Astrocyte of the spinal cord (primary cell): ENCODE measurements around the gene AURKAIP1.
A peak's percentile ranks its signal among the peaks of the same experiment; 100 is the strongest.

Source experiments
- DNase-seq: peaks from one replicate; pipeline ENCODE4 v3.0.0; 2011; ENCODE audit warnings: low read depth, low spot score
- H3K4me3 ChIP-seq: 2 replicates; pipeline ENCODE4 v1.5.1; 2011; ENCODE audit warnings: low read depth, mild to moderate bottlenecking, low read length, moderate library complexity
- in situ Hi-C: cut with HindIII; loops from 2 replicates; pipeline ENCODE4 v1.10.0; 2017; ENCODE audit warnings: low sequenced_read_pairs
- TF ChIP-seq, protein P1 (sequence below): IDR thresholded peaks from 2 replicates; pipeline ENCODE4 v1.5.1; 2012; ENCODE audit warnings: low read depth, mild to moderate bottlenecking, low read length, inconsistent platforms

The AURKAIP1 gene

DNA sequence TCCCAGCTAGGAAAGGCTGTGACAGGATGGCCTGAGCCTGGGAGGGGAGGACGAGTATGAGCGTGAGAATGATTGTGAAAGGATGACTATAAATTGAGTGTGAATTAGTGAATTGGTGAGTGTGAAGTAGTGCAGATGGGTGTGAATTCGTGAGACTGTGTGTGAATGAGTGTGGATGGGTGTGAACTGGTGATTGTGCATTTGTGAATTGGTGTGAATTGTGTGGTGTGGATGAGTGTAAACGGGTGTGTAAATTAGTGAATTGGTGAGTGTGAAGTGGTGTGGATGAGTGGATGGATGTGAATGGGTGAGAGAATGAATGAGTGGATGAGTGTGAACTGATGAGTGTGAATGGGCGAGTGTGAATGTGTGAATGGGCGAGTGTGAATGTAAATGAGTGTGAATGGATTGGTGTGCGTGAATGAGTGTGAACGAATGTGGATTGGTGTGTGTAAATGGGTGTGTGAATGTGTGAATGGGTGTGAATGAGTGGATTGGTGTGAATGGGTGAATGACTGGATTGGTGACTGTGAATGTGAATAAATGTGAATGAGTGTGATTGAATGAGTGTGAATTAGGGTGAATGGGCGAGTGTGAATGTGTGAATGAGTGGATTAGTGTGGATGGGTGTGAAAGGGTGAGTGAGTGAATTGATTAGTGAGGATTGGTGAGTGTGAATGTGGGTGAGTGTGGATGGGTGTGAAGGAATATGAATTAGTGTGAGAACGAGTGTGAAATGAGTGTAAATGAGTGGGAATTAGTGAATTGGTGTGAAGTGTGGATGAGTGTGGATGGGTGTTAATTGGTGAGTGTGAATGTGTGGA lies 8.9 kb downstream of the AURKAIP1 start:
- no peak overlapping the region for H3K4me3 ChIP-seq

DNA sequence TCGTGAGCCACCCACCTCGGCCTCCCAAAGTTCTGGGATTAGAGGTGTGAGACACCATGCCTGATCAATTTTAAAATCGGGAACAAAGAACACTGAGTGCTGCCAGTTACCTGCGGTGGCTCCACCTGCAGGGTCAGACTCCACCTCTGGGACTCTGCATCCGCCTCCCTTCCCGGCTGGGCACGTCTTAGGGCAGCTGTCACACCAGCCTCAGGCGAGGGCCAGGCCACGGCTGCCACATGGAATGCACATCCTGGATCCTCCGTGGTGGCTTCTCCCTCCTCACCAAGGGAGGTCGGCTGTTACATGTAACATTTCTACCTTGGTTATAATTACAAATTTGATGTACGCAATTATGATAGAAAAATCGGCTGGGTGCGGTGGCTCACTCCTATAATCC lies 10.7 kb downstream of the AURKAIP1 start:
- DNase-seq: no peak
- in situ Hi-C loops: no loop called here
- TF ChIP-seq, protein P1, sequence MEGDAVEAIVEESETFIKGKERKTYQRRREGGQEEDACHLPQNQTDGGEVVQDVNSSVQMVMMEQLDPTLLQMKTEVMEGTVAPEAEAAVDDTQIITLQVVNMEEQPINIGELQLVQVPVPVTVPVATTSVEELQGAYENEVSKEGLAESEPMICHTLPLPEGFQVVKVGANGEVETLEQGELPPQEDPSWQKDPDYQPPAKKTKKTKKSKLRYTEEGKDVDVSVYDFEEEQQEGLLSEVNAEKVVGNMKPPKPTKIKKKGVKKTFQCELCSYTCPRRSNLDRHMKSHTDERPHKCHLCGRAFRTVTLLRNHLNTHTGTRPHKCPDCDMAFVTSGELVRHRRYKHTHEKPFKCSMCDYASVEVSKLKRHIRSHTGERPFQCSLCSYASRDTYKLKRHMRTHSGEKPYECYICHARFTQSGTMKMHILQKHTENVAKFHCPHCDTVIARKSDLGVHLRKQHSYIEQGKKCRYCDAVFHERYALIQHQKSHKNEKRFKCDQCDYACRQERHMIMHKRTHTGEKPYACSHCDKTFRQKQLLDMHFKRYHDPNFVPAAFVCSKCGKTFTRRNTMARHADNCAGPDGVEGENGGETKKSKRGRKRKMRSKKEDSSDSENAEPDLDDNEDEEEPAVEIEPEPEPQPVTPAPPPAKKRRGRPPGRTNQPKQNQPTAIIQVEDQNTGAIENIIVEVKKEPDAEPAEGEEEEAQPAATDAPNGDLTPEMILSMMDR: no peak
- H3K4me3 ChIP-seq: no peak overlapping the region

More for the DNA sequence above, 8.9 kb downstream of the AURKAIP1 start:
- no peak for DNase-seq
- in situ Hi-C loops: no loop called here
- TF ChIP-seq, protein P1: no peak

DNA sequence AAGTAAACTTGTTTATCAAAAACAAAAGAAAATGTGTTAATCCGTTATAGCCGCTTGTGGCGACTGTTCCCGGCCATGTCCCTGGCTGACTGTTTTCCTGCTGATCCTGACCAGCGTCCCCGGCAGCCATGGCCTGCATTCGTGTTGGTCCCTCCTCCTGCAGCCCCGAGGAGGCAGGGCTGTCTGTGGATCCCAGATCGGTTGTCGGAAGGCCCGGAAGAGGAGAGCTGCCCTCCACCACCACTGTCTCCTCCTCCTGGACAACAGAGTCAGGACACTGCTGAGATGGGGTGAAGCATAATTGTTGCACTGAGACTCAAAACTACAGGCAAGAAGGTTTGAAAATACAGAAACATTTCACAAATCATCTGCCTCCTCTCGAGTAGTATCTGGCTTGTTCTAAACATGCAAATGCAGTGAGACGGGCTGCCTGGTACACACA lies 13.0 kb downstream of the AURKAIP1 start:
- peak; percentile 79 for DNase-seq
- TF ChIP-seq, protein P1: peak; percentile 42
- in situ Hi-C loops: no loop called here
- H3K4me3 ChIP-seq: no peak overlapping the region

DNA sequence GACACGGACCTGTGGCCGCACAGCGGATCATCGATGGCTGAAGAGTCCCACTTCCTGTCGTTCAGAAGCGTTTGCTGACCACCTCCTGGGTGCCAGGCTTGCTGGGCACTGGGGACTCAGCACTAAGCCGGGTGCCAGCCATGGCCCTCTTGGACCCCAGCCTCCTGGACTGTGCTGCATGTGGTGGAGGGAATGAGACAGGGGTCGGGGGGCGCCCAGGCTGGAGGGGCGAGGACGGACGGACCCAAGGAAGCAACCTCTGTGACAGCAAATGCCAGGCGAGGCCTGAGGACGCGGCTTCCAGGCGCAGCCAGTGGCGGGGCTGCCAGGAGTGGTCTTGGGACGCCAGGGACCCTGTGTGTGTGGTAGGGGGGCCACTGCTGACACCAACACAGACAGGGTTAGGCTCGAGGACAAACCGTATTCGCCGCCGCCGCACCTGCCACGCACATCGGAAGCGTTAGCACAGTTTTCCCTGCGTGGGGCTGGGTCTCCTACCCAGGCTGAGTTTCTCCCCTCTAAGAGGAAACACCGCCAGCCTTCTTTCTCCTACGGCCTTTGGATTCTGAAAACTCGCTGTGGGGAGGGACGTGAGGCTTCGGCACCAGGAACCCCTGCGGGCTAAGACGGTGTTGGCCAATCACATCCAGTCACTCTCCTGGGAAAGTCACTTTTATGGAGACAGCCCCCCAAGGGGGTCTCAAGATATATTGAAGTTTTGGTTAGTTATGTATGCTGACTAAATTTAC lies 13.6 kb downstream of the AURKAIP1 start:
- no peak for DNase-seq
- TF ChIP-seq, protein P1: no peak
- no peak overlapping the region for H3K4me3 ChIP-seq
- in situ Hi-C loops: no loop called here

DNA sequence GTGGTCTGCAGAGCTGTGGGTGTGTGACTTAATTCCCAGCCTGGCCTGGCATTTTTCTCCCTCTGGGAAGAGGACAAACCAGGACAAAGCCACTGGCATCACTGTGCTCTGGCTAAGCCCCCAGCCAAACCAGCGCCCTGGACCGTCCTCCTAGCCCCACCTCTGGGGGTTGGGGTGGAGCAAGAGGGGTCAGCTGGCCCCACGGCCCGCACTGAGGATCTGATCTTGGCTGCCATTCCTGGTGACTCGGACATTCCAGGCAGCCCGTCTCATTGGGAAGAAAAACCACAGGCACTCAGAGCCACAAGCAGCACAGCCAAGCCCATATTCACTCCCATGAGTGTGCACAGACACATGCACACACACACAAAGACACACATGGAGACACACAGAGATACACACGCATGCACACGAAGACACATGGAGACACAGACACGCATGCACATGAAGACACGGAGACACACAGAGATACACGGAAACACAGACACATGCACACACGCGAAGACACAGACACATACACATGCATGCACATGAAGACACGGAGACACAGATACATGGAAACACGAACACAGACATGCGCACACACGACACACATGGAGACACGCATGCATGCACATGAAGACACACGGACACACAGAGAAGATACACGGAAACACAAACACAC lies 14.4 kb downstream of the AURKAIP1 start:
- DNase-seq: peak; percentile 92
- in situ Hi-C loops: no loop called here
- TF ChIP-seq, protein P1: no peak
- H3K4me3 ChIP-seq: no peak overlapping the region

DNA sequence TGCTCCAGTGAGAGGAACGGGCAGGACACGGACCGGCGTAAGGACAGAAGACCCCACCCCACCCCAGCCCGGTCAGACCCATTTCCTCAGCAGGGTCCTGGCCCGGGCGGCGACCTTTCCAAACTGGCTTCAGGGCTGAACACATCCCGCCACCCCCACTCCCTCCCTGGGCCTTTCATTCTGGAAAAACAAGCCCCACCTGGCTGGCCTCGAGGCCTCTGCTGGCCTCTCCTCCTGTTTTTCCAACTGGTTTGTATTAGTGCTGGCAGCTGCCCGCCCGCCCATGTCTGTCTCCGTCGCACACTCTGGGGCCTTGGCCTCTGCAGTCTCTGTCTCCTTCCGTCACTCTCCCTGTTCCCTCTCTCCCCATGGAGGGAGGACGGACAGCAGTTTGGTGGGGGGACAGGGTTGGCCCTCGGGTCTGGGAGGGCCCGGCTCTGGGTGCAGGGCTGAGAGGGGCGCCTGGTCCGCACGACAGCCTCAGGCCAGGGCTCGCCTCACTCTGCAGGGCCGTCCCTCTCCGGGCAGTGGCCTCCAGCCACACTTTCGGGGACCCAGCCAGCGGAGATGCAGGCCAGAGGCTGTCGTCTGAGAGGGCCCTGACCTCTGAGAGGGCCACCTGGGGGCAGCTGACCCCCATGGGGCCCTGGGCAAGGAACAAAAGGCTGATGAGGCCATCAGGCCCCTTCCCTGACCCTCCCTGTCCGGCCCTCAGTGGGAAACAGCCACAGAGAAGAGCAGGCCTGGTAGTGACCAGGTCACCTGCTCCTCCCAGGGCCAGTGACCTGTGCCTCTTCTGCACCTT lies 15.1 kb downstream of the AURKAIP1 start:
- H3K4me3 ChIP-seq: no peak overlapping the region
- TF ChIP-seq, protein P1: no peak
- in situ Hi-C loops: no loop called here
- DNase-seq: peak; percentile 80
